ENCODE data around the gene AHI1. TPM values are rescaled to one million over a fixed set of nuclear protein-coding genes. Genes with fewer than 3 reads are reported as not detected.

The AHI1 gene
- total and polyA plus RNA-seq, 3 donors from 2014 or later = 33.9 to 93.1 (median 56.4) TPM

DNA sequence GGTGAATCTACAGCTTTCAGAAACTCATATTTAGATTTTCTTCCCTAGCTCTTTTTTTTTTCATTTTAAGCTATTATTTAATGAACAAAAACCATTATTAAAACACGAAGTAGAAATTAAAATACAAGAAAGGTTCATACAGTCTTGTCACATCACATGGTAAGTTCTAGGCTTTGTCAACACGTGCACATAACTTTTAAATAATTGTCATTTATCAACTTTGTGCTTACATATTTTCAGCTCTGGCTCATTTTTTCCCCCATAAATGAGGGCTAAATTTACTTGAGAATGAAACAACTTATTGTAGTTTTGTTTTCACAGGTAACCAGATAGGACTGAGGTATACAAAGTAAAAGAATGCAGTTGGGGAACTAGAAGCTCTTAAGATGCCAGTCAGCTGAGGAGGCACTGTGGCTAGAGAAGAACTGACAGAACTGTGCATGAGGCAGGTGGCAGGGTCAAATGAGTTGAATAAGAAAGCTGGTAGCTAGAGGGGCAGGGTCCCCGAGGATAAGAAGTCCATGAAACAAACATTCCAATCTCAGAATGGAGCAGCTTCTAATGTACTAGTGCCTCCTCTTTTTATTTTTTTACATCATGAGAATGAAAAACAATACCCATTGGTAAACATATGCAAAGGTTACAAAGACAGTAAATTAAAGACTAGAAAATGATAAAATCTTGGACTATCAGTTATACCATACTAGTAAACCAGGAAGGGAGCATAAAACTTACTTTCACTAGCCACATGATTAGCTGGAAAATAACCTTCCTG, 174.9 kb downstream of the AHI1 start:
- TF ChIP-seq, protein P1, sequence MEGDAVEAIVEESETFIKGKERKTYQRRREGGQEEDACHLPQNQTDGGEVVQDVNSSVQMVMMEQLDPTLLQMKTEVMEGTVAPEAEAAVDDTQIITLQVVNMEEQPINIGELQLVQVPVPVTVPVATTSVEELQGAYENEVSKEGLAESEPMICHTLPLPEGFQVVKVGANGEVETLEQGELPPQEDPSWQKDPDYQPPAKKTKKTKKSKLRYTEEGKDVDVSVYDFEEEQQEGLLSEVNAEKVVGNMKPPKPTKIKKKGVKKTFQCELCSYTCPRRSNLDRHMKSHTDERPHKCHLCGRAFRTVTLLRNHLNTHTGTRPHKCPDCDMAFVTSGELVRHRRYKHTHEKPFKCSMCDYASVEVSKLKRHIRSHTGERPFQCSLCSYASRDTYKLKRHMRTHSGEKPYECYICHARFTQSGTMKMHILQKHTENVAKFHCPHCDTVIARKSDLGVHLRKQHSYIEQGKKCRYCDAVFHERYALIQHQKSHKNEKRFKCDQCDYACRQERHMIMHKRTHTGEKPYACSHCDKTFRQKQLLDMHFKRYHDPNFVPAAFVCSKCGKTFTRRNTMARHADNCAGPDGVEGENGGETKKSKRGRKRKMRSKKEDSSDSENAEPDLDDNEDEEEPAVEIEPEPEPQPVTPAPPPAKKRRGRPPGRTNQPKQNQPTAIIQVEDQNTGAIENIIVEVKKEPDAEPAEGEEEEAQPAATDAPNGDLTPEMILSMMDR (IDR thresholded peaks at IDR 0.05) = no peak
- TF ChIP-seq POLR2A (IDR thresholded peaks at IDR 0.05) = no peak
- DNase-seq = no peak
- Histone ChIP-seq H3K27me3 (no peaks in the 10 kb centered on the region), H3K4me3 (no peak overlapping the region), H3K36me3 (ENCODE audit: low read depth, missing control alignments) (no peaks in the 10 kb centered on the region), H3K9me3 (no peaks in the 10 kb centered on the region), H3K27ac (no peak overlapping the region), H3K4me1 (no peaks in the 10 kb centered on the region)
- WGBS, 2 donors = 73% methylated on average over 3 of the region's 3 CpGs
- intact Hi-C loops (cut with DNase I; ENCODE audit: low total_unique reads) = no loop called here

DNA sequence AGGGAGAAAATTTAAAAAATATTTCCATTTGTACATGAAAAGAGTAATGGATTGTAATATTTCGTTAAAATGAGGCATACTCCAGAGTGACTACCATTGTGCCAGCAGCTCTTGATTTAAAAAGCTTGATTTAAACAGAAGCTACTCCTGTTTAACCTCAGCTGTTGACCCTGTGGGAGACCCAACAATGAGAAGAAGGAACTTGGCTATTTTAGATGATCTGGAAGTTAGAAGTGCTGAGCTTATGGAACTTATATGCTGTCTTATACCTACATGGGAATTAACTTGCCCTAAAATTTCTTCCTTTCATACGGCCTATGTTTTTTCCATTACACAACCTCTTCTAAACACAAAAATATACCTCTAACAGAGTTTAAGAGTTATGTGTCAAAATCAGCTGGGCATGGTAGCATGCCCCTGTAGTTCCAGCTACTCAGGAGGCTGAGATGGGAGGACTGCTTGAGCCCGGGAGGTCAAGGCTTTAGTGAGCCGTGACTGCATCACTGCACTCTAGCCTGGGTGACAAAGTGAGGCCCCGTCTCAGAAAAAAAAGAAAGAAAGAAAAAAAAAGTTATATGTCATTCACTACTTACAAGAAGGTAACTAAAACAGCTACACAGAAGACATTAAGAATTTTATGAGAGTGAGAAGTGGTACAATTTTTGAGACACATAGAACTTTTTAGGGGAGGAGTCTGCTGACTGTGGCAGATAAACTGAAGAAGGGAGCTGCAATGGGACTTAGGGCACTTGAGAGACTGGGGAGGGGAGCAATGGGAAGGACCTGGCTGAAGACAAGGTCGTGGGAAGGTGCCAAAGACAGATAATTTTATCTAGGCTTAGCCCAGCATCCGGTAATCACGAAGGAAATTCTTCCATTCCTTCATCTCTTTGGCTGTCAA, 176.6 kb downstream of the AHI1 start:
- no peak overlapping the region for H3K27ac ChIP-seq
- no peak for TF ChIP-seq POLR2A (IDR thresholded peaks at IDR 0.05)
- TF ChIP-seq, protein P1 (IDR thresholded peaks at IDR 0.05) = no peak
- no peaks in the 10 kb centered on the region for H3K27me3 ChIP-seq
- intact Hi-C loops (cut with DNase I; ENCODE audit: low total_unique reads) = no loop called here
- no peak for DNase-seq
- WGBS, 2 donors = 61 to 68% methylated on average over 8 of the region's 8 CpGs
- no peak overlapping the region for H3K4me3 ChIP-seq
- no peaks in the 10 kb centered on the region for H3K9me3 ChIP-seq
- no peaks in the 10 kb centered on the region for H3K4me1 ChIP-seq
- no peaks in the 10 kb centered on the region for H3K36me3 ChIP-seq (ENCODE audit: low read depth, missing control alignments)

DNA sequence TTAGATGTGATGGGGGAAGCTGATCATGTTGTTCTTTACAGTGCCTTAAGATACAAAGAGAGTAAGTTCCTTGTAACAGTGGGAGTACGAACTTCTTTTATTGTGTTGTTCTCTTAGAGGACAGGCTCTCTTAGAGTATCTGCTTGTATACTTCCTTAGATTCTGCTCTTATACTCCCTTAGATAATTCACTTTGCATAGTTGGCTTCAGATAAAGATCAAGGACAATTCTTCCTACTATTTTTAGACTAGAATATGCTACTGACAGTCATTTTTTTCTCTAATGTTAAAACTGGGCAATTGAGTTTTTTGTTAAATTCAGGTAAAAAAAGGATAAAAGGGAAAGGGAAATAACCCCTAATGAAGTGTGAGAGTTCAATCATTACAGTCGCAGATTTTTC, 177.7 kb downstream of the AHI1 start:
- Histone ChIP-seq H3K27ac (no peak overlapping the region), H3K36me3 (ENCODE audit: low read depth, missing control alignments) (no peaks in the 10 kb centered on the region), H3K9me3 (no peaks in the 10 kb centered on the region), H3K4me3 (no peak overlapping the region), H3K27me3 (no peaks in the 10 kb centered on the region), H3K4me1 (no peaks in the 10 kb centered on the region)
- no peak for DNase-seq
- intact Hi-C loops (cut with DNase I; ENCODE audit: low total_unique reads) = no loop called here
- WGBS, 2 donors = 63 to 80% methylated on average over 2 of the region's 2 CpGs
- TF ChIP-seq, protein P1 (IDR thresholded peaks at IDR 0.05) = no peak
- no peak for TF ChIP-seq POLR2A (IDR thresholded peaks at IDR 0.05)

DNA sequence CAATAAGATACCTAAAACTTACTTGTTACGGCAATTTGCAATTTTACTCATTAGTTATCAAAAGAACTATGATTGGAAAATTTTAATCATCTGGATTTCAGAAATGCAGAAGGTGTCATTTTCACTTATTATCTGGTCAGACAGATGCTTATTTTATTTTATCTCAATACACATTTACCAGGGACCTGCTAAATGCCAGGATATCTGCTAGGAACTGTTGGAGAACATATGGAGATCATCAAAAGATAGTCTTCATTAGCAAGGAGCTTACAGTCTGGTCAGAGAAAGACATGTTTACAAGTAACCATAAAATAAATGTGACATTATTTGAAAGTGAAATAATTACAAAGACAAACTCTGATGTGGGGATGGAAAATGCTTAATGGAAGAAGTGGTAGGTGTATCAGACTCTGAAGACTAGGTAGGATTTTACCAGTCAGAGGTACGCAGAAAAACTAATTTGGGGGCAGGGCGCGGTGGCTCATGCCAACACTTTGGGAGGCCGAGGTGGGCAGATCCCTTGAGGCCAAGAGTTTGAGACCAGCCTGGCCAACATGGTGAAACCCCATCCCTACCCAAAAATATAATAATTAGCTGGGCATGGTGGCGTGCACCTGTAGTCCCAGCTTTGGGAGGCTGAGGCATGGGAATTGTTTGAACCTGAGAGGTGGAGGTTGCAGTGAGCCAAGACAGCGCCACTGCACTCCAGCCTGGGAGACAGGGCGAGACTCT, 178.6 kb downstream of the AHI1 start:
- TF ChIP-seq, protein P1 (IDR thresholded peaks at IDR 0.05) = no peak
- no peak for TF ChIP-seq POLR2A (IDR thresholded peaks at IDR 0.05)
- DNase-seq = no peak
- Histone ChIP-seq H3K27me3 (no peaks in the 10 kb centered on the region), H3K27ac (no peak overlapping the region), H3K9me3 (no peaks in the 10 kb centered on the region), H3K36me3 (ENCODE audit: low read depth, missing control alignments) (no peaks in the 10 kb centered on the region), H3K4me1 (no peaks in the 10 kb centered on the region), H3K4me3 (no peak overlapping the region)
- 94 to 96% methylated on average over 8 of the region's 8 CpGs for WGBS, 2 donors
- intact Hi-C loops (cut with DNase I; ENCODE audit: low total_unique reads) = no loop called here

All from testis (tissue), 3 donors.